T-helper 1 cell treated with Interleukin-12 subunit alpha and Interleukin-12 subunit beta and Interleukin-4 antibody, amounts not matched to agents 30 μg/mL and 1 μg/mL, for 36 hours (primary cell): ENCODE data around the gene ELMO1.

Source experiments
- H3K27ac Mint-ChIP-seq: one replicate; pipeline ENCODE4 v1.8.0; 2021; ENCODE audit warnings: mild to moderate bottlenecking, mixed read lengths
- H3K27me3 Mint-ChIP-seq: one replicate; pipeline ENCODE4 v1.8.0; 2021; ENCODE audit warnings: low read depth, mixed read lengths
- H3K36me3 Mint-ChIP-seq: one replicate; pipeline ENCODE4 v1.8.0; 2021; ENCODE audit warnings: low read depth, mixed read lengths
- H3K4me1 Mint-ChIP-seq: one replicate; pipeline ENCODE4 v1.8.0; 2021; ENCODE audit warnings: low read depth, mixed read lengths
- H3K4me3 Mint-ChIP-seq: one replicate; pipeline ENCODE4 v1.8.0; 2021; ENCODE audit warnings: mild to moderate bottlenecking, moderate library complexity, mixed read lengths
- H3K9me3 Mint-ChIP-seq: one replicate; pipeline ENCODE4 v1.8.0; 2021; ENCODE audit warnings: mixed read lengths

The ELMO1 gene

GRCh38 chr7:37481154-37481553 is 32.5 kb upstream of the ELMO1 start:
- H3K27ac Mint-ChIP-seq: no peak overlapping the region
- peaks cover 4% of the 10 kb centered on the region for H3K9me3 Mint-ChIP-seq
- H3K4me1 Mint-ChIP-seq: no peaks in the 10 kb centered on the region
- H3K36me3 Mint-ChIP-seq: no peaks in the 10 kb centered on the region
- peaks cover 47% of the 10 kb centered on the region for H3K27me3 Mint-ChIP-seq
- no peak overlapping the region for H3K4me3 Mint-ChIP-seq

GRCh38 chr7:37480041-37481031 is 31.7 kb upstream of the ELMO1 start:
- H3K9me3 Mint-ChIP-seq: peaks cover 4% of the 10 kb centered on the region
- peaks cover 47% of the 10 kb centered on the region for H3K27me3 Mint-ChIP-seq
- H3K4me3 Mint-ChIP-seq: no peak overlapping the region

GRCh38 chr7:37476881-37477450 is 28.3 kb upstream of the ELMO1 start:
- H3K27ac Mint-ChIP-seq: no peak overlapping the region
- no peaks in the 10 kb centered on the region for H3K4me1 Mint-ChIP-seq
- no peak overlapping the region for H3K4me3 Mint-ChIP-seq
- H3K27me3 Mint-ChIP-seq: peaks cover 51% of the 10 kb centered on the region
- peaks cover 4% of the 10 kb centered on the region for H3K9me3 Mint-ChIP-seq
- no peaks in the 10 kb centered on the region for H3K36me3 Mint-ChIP-seq

More at GRCh38 chr7:37480041-37481031, 31.7 kb upstream of the ELMO1 start:
- Mint-ChIP-seq H3K4me1 (no peaks in the 10 kb centered on the region), H3K27ac (no peak overlapping the region), H3K36me3 (no peaks in the 10 kb centered on the region)

GRCh38 chr7:37476428-37476827 is 27.8 kb upstream of the ELMO1 start:
- H3K9me3 Mint-ChIP-seq: peaks cover 4% of the 10 kb centered on the region
- H3K27ac Mint-ChIP-seq: no peak overlapping the region
- no peaks in the 10 kb centered on the region for H3K36me3 Mint-ChIP-seq
- H3K4me1 Mint-ChIP-seq: no peaks in the 10 kb centered on the region
- no peak overlapping the region for H3K4me3 Mint-ChIP-seq
- peaks cover 49% of the 10 kb centered on the region for H3K27me3 Mint-ChIP-seq

- H3K9me3 Mint-ChIP-seq: peaks cover 4% of the 10 kb centered on the region
- no peaks in the 10 kb centered on the region for H3K36me3 Mint-ChIP-seq
- no peak overlapping the region for H3K27ac Mint-ChIP-seq
- H3K4me1 Mint-ChIP-seq: no peaks in the 10 kb centered on the region
- peaks cover 42% of the 10 kb centered on the region for H3K27me3 Mint-ChIP-seq
- no peak overlapping the region for H3K4me3 Mint-ChIP-seq
Observed at GRCh38 chr7:37475646-37476045, 27.0 kb upstream of the ELMO1 start.

- H3K4me1 Mint-ChIP-seq: peaks cover 3% of the 10 kb centered on the region
- no peak overlapping the region for H3K27ac Mint-ChIP-seq
- H3K27me3 Mint-ChIP-seq: peaks cover 14% of the 10 kb centered on the region
- no peaks in the 10 kb centered on the region for H3K9me3 Mint-ChIP-seq
- no peak overlapping the region for H3K4me3 Mint-ChIP-seq
- H3K36me3 Mint-ChIP-seq: no peaks in the 10 kb centered on the region
Observed at GRCh38 chr7:37471619-37472018, 23.0 kb upstream of the ELMO1 start.

- Mint-ChIP-seq H3K36me3 (no peaks in the 10 kb centered on the region), H3K4me3 (no peak overlapping the region), H3K4me1 (peaks cover 3% of the 10 kb centered on the region), H3K9me3 (no peaks in the 10 kb centered on the region), H3K27me3 (peaks cover 5% of the 10 kb centered on the region), H3K27ac (no peak overlapping the region)
Observed at GRCh38 chr7:37467002-37467401, 18.3 kb upstream of the ELMO1 start.

GRCh38 chr7:37462138-37462537 is 13.5 kb upstream of the ELMO1 start:
- H3K27ac Mint-ChIP-seq: no peak overlapping the region
- peaks cover 31% of the 10 kb centered on the region for H3K27me3 Mint-ChIP-seq
- no peak overlapping the region for H3K4me3 Mint-ChIP-seq
- no peaks in the 10 kb centered on the region for H3K4me1 Mint-ChIP-seq
- H3K36me3 Mint-ChIP-seq: no peaks in the 10 kb centered on the region
- no peaks in the 10 kb centered on the region for H3K9me3 Mint-ChIP-seq

- Mint-ChIP-seq H3K4me1 (peaks cover 4% of the 10 kb centered on the region), H3K9me3 (no peaks in the 10 kb centered on the region), H3K36me3 (no peaks in the 10 kb centered on the region), H3K27me3 (peaks cover 25% of the 10 kb centered on the region), H3K27ac (no peak overlapping the region), H3K4me3 (no peak overlapping the region)
Observed at GRCh38 chr7:37455081-37455480, 6.4 kb upstream of the ELMO1 start.

- Mint-ChIP-seq H3K4me3 (no peak overlapping the region), H3K9me3 (no peaks in the 10 kb centered on the region), H3K27me3 (peaks cover 12% of the 10 kb centered on the region), H3K4me1 (peaks cover 22% of the 10 kb centered on the region), H3K36me3 (peaks cover 4% of the 10 kb centered on the region), H3K27ac (no peak overlapping the region)
Observed at GRCh38 chr7:37452346-37452745, 3.7 kb upstream of the ELMO1 start.

GRCh38 chr7:37450035-37450434 is 1.4 kb upstream of the ELMO1 start:
- Mint-ChIP-seq H3K36me3 (peaks cover 8% of the 10 kb centered on the region), H3K27me3 (peaks cover 9% of the 10 kb centered on the region), H3K4me1 (peaks cover 42% of the 10 kb centered on the region), H3K27ac (peak overlapping the region; percentile 19), H3K4me3 (peak overlapping the region; percentile 100), H3K9me3 (no peaks in the 10 kb centered on the region)

- Mint-ChIP-seq H3K4me1 (peaks cover 46% of the 10 kb centered on the region), H3K36me3 (peaks cover 11% of the 10 kb centered on the region), H3K4me3 (peak overlapping the region; percentile 100)
Observed at GRCh38 chr7:37449621-37450020, 957 bp upstream of the ELMO1 start.

GRCh38 chr7:37448011-37448635 is 541 bp downstream of the ELMO1 start:
- H3K4me1 Mint-ChIP-seq: peaks cover 54% of the 10 kb centered on the region
- H3K27me3 Mint-ChIP-seq: peaks cover 7% of the 10 kb centered on the region
- H3K27ac Mint-ChIP-seq: peak overlapping the region; percentile 99
- peaks cover 14% of the 10 kb centered on the region for H3K36me3 Mint-ChIP-seq
- no peaks in the 10 kb centered on the region for H3K9me3 Mint-ChIP-seq
- peak overlapping the region; percentile 100 for H3K4me3 Mint-ChIP-seq

More at GRCh38 chr7:37449621-37450020, 957 bp upstream of the ELMO1 start:
- H3K9me3 Mint-ChIP-seq: no peaks in the 10 kb centered on the region
- peak overlapping the region; percentile 99 for H3K27ac Mint-ChIP-seq
- H3K27me3 Mint-ChIP-seq: peaks cover 7% of the 10 kb centered on the region

GRCh38 chr7:37446371-37446770 is 2.3 kb downstream of the ELMO1 start:
- Mint-ChIP-seq H3K27me3 (peaks cover 4% of the 10 kb centered on the region), H3K36me3 (peaks cover 14% of the 10 kb centered on the region), H3K4me1 (peaks cover 67% of the 10 kb centered on the region), H3K4me3 (peak overlapping the region; percentile 56), H3K27ac (peak overlapping the region; percentile 59), H3K9me3 (no peaks in the 10 kb centered on the region)
